Loucy (cell line): Measurements from ENCODE around the gene ENDOD1.

Experiments
- H2AFZ ChIP-seq: fragments of 200-600 bp; sonication (generic); 2 replicates; pipeline ENCODE4 v1.6.0; 2016; ENCODE audit warnings: antibody characterized with exemption, mild to moderate bottlenecking, low read length, moderate library complexity
- H3F3A ChIP-seq: fragments of 200-600 bp; 2 replicates; pipeline ENCODE4 v1.6.0; 2016; ENCODE audit warnings: antibody characterized with exemption, low read depth, mild to moderate bottlenecking
- H3K27me3 ChIP-seq: fragments of 200-600 bp; sonication (generic); 2 replicates; pipeline ENCODE4 v1.6.1; 2014; ENCODE audit warnings: low read length, mild to moderate bottlenecking; ENCODE audit not compliant: insufficient read depth, poor library complexity, severe bottlenecking
- H3K36me3 ChIP-seq: fragments of 200-600 bp; sonication (generic); 2 replicates; pipeline ENCODE4 v1.6.1; 2016; ENCODE audit warnings: low read length; ENCODE audit not compliant: insufficient read depth
- H3K4me1 ChIP-seq: fragments of 200-600 bp; sonication (generic); 2 replicates; pipeline ENCODE4 v1.5.1; 2014; ENCODE audit warnings: low read length, mild to moderate bottlenecking; ENCODE audit not compliant: insufficient read depth, poor library complexity, severe bottlenecking
- H3K4me2 ChIP-seq: fragments of 200-600 bp; sonication (generic); 2 replicates; pipeline ENCODE4 v1.6.0; 2014; ENCODE audit warnings: antibody characterized with exemption, low read length, low read depth, mild to moderate bottlenecking; ENCODE audit not compliant: poor library complexity, severe bottlenecking
- H3K4me3 ChIP-seq: fragments of 200-600 bp; sonication (generic); 2 replicates; pipeline ENCODE4 v1.5.1; 2014; ENCODE audit warnings: low read length, mild to moderate bottlenecking, mixed read lengths; ENCODE audit not compliant: poor library complexity, severe bottlenecking
- H3K79me2 ChIP-seq: fragments of 200-600 bp; sonication (generic); 2 replicates; pipeline ENCODE4 v1.6.1; 2014; ENCODE audit warnings: low read length; ENCODE audit not compliant: insufficient read depth
- H3K9ac ChIP-seq: fragments of 200-600 bp; sonication (generic); 2 replicates; pipeline ENCODE4 v1.6.0; 2014; ENCODE audit warnings: mild to moderate bottlenecking, low read depth, low read length, moderate library complexity; ENCODE audit not compliant: poor library complexity, severe bottlenecking
- H3K9me2 ChIP-seq: fragments of 200-600 bp; sonication (generic); replicated peaks from 2 replicates; pipeline ENCODE4 v1.6.1; 2016; ENCODE audit warnings: low read depth, low read length, mixed read lengths
- H3K9me3 ChIP-seq: fragments of 200-600 bp; sonication (generic); 2 replicates; pipeline ENCODE4 v1.6.1; 2014; ENCODE audit warnings: mild to moderate bottlenecking, antibody characterized with exemption, low read length, low read depth; ENCODE audit not compliant: insufficient read depth
- H4K20me1 ChIP-seq: fragments of 200-600 bp; sonication (generic); 2 replicates; pipeline ENCODE4 v1.6.0; 2014; ENCODE audit warnings: antibody characterized with exemption, low read length, mild to moderate bottlenecking; ENCODE audit not compliant: insufficient read depth, poor library complexity, severe bottlenecking
- CTCF ChIP-seq: fragments of 200-600 bp; sonication (generic); conservative IDR thresholded peaks from 2 replicates; pipeline ENCODE4 v1.5.1; 2014; ENCODE audit warnings: mild to moderate bottlenecking, antibody characterized with exemption, low read length
- EZH2phosphoT487 ChIP-seq: fragments of 200-600 bp; IDR thresholded peaks from 2 replicates; pipeline ENCODE4 v1.6.1; 2018; ENCODE audit warnings: antibody characterized with exemption, mild to moderate bottlenecking, moderate library complexity, borderline replicate concordance

Gene ENDOD1

GRCh38 chr11:95054356-95054755 is 35.3 kb upstream of the ENDOD1 start:
- 0 out of 2 replicates have a peak, but pooled peaks cover 5% of the 10 kb centered on the region for H3K9me2 ChIP-seq
- H3K4me2 ChIP-seq, result no peak overlapping the region
- no peak overlapping the region for H2AFZ ChIP-seq
- no peak for TF ChIP-seq CTCF
- no peak for TF ChIP-seq EZH2phosphoT487
- H3K9me3 ChIP-seq, result no peaks in the 10 kb centered on the region
- no peaks in the 10 kb centered on the region for H4K20me1 ChIP-seq
- no peak overlapping the region for H3K9ac ChIP-seq
- H3K4me3 ChIP-seq, result no peak overlapping the region
- H3K79me2 ChIP-seq, result no peaks in the 10 kb centered on the region
- H3F3A ChIP-seq, result no peaks in the 10 kb centered on the region
- H3K4me1 ChIP-seq, result no peaks in the 10 kb centered on the region
- H3K27me3 ChIP-seq, result no peaks in the 10 kb centered on the region
- H3K36me3 ChIP-seq, result no peaks in the 10 kb centered on the region

GRCh38 chr11:95055283-95055897 is 34.3 kb upstream of the ENDOD1 start:
- no peak overlapping the region for H3K9ac ChIP-seq
- no peaks in the 10 kb centered on the region for H3K27me3 ChIP-seq
- H3K36me3 ChIP-seq, result no peaks in the 10 kb centered on the region
- no peak overlapping the region for H3K4me2 ChIP-seq
- 0 out of 2 replicates have a peak, but pooled peaks cover 5% of the 10 kb centered on the region for H3K9me2 ChIP-seq
- TF ChIP-seq EZH2phosphoT487 (no peak), CTCF (no peak)
- H4K20me1 ChIP-seq, result no peaks in the 10 kb centered on the region
- no peaks in the 10 kb centered on the region for H3K4me1 ChIP-seq
- no peak overlapping the region for H3K4me3 ChIP-seq
- H3K9me3 ChIP-seq, result no peaks in the 10 kb centered on the region
- no peaks in the 10 kb centered on the region for H3K79me2 ChIP-seq
- no peaks in the 10 kb centered on the region for H3F3A ChIP-seq
- no peak overlapping the region for H2AFZ ChIP-seq

DNA sequence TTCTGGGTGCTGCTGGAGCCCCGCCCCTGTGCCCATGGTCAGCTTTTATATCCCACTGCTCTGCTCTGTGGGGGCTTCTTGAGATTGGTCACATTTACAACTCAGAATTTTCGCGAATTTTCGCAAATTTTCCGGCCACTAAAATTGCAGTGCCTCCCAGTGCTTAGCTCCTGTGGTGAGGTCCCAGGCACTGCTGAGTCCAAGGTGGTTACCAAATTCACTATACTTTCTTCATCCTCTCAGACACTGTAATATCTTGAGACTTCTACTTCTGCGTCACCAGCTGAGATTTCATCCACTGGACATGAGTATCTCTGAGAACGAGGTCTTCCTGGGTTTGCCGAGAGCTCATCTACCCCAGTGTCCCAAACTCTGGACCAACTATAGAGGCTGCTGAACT is 31.7 kb upstream of the ENDOD1 start:
- Histone ChIP-seq H3K9me2 (0 out of 2 replicates have a peak, but pooled peaks cover 5% of the 10 kb centered on the region), H3K9me3 (no peaks in the 10 kb centered on the region), H4K20me1 (no peaks in the 10 kb centered on the region), H3F3A (no peaks in the 10 kb centered on the region), H3K9ac (no peak overlapping the region), H3K4me2 (no peak overlapping the region), H2AFZ (no peak overlapping the region), H3K79me2 (no peaks in the 10 kb centered on the region), H3K4me3 (no peak overlapping the region), H3K27me3 (peaks cover 6% of the 10 kb centered on the region), H3K4me1 (no peaks in the 10 kb centered on the region), H3K36me3 (no peaks in the 10 kb centered on the region)
- TF ChIP-seq EZH2phosphoT487 (no peak), CTCF (no peak)
